DMS114 treated with DMSO at 0.1 percent for 48 hours (cell line): ENCODE data around the gene BICDL1.

ENCODE experiments used
- DNase-seq: peaks from one replicate; lab custom pipeline; 2025; ENCODE audit not compliant: unreplicated experiment; lab: John Stamatoyannopoulos, UW

Gene BICDL1

GRCh38 chr12:120051535-120051934 lies 62.5 kb downstream of the BICDL1 start:
- DNase-seq, result no peak

- DNase-seq, result no peak
Observed at GRCh38 chr12:120054293-120054692, 65.3 kb downstream of the BICDL1 start.

- no peak for DNase-seq
Observed at GRCh38 chr12:120055231-120056000, 66.4 kb downstream of the BICDL1 start.

- DNase-seq, result no peak
Observed at GRCh38 chr12:120056739-120057138, 67.7 kb downstream of the BICDL1 start.

- no peak for DNase-seq
Observed at GRCh38 chr12:120060196-120060595, 71.2 kb downstream of the BICDL1 start.

GRCh38 chr12:120060717-120061116 lies 71.7 kb downstream of the BICDL1 start:
- no peak for DNase-seq

- no peak for DNase-seq
Observed at GRCh38 chr12:120061575-120062214, 72.7 kb downstream of the BICDL1 start.

- DNase-seq, result no peak
Observed at GRCh38 chr12:120062976-120063579, 74.0 kb downstream of the BICDL1 start.

- no peak for DNase-seq
Observed at GRCh38 chr12:120064054-120064940, 75.3 kb downstream of the BICDL1 start.

- no peak for DNase-seq
Observed at GRCh38 chr12:120065472-120065871, 76.4 kb downstream of the BICDL1 start.

- no peak for DNase-seq
Observed at GRCh38 chr12:120066341-120066740, 77.3 kb downstream of the BICDL1 start.

GRCh38 chr12:120067084-120067869 lies 78.2 kb downstream of the BICDL1 start:
- no peak for DNase-seq

- DNase-seq, result no peak
Observed at GRCh38 chr12:120067901-120068300, 78.9 kb downstream of the BICDL1 start.

- no peak for DNase-seq
Observed at GRCh38 chr12:120069278-120069677, 80.2 kb downstream of the BICDL1 start.

GRCh38 chr12:120071493-120072020 lies 82.5 kb downstream of the BICDL1 start:
- DNase-seq, result no peak

GRCh38 chr12:120072472-120073249 lies 83.6 kb downstream of the BICDL1 start:
- no peak for DNase-seq

- DNase-seq, result no peak
Observed at GRCh38 chr12:120075034-120075616, 86.1 kb downstream of the BICDL1 start.

GRCh38 chr12:120076651-120077050 lies 87.6 kb downstream of the BICDL1 start:
- no peak for DNase-seq

- DNase-seq, result no peak
Observed at GRCh38 chr12:120077260-120077659, 88.2 kb downstream of the BICDL1 start.
